ENCODE measurements around the gene FKBP1A.
A peak's percentile ranks its signal among the peaks of the same experiment; 100 is the strongest.

The FKBP1A gene

GRCh38 chr20:1322511-1323245 lies 70.2 kb downstream of the FKBP1A start:
- Mint-ChIP-seq H3K4me1 (peaks cover 13% of the 10 kb centered on the region), H3K36me3 (ENCODE audit: low read depth) (no peaks in the 10 kb centered on the region), H3K27me3 (no peaks in the 10 kb centered on the region), H3K27ac (peak overlapping the region; percentile 17), H3K4me3 (no peak overlapping the region), H3K9me3 (no peaks in the 10 kb centered on the region)
- ATAC-seq (no peak), DNase-seq (no peak)

- H3K4me1 Mint-ChIP-seq: peaks cover 15% of the 10 kb centered on the region
- no peak for ATAC-seq
These were observed 71.3 kb downstream of the FKBP1A start for GRCh38 chr20:1321654-1321939.

GRCh38 chr20:1320902-1321653 lies 71.8 kb downstream of the FKBP1A start:
- no peaks in the 10 kb centered on the region for H3K27me3 Mint-ChIP-seq

More at GRCh38 chr20:1321654-1321939, 71.3 kb downstream of the FKBP1A start:
- Mint-ChIP-seq H3K4me3 (no peak overlapping the region), H3K9me3 (no peaks in the 10 kb centered on the region), H3K27ac (no peak overlapping the region), H3K27me3 (no peaks in the 10 kb centered on the region), H3K36me3 (ENCODE audit: low read depth) (no peaks in the 10 kb centered on the region)
- DNase-seq: no peak

GRCh38 chr20:1320016-1320415 lies 72.8 kb downstream of the FKBP1A start:
- H3K27ac Mint-ChIP-seq: no peak overlapping the region
- no peak for ATAC-seq
- no peaks in the 10 kb centered on the region for H3K9me3 Mint-ChIP-seq
- DNase-seq: no peak
- H3K36me3 Mint-ChIP-seq (ENCODE audit: low read depth): no peaks in the 10 kb centered on the region
- H3K4me1 Mint-ChIP-seq: peaks cover 15% of the 10 kb centered on the region
- H3K4me3 Mint-ChIP-seq: no peak overlapping the region
- H3K27me3 Mint-ChIP-seq: no peaks in the 10 kb centered on the region

More at GRCh38 chr20:1320902-1321653, 71.8 kb downstream of the FKBP1A start:
- no peaks in the 10 kb centered on the region for H3K9me3 Mint-ChIP-seq
- ATAC-seq (no peak), DNase-seq (no peak)
- no peaks in the 10 kb centered on the region for H3K36me3 Mint-ChIP-seq (ENCODE audit: low read depth)
- H3K27ac Mint-ChIP-seq: no peak overlapping the region
- no peak overlapping the region for H3K4me3 Mint-ChIP-seq
- H3K4me1 Mint-ChIP-seq: peaks cover 15% of the 10 kb centered on the region

- Mint-ChIP-seq H3K4me3 (no peak overlapping the region), H3K4me1 (peaks cover 15% of the 10 kb centered on the region), H3K27me3 (no peaks in the 10 kb centered on the region), H3K27ac (no peak overlapping the region), H3K36me3 (ENCODE audit: low read depth) (no peaks in the 10 kb centered on the region), H3K9me3 (no peaks in the 10 kb centered on the region)
- DNase-seq (no peak), ATAC-seq (no peak)
These were observed 73.4 kb downstream of the FKBP1A start for GRCh38 chr20:1319462-1319861.

GRCh38 chr20:1319051-1319450 lies 73.8 kb downstream of the FKBP1A start:
- Mint-ChIP-seq H3K27ac (no peak overlapping the region), H3K4me3 (no peak overlapping the region), H3K9me3 (no peaks in the 10 kb centered on the region), H3K27me3 (no peaks in the 10 kb centered on the region), H3K36me3 (ENCODE audit: low read depth) (no peaks in the 10 kb centered on the region), H3K4me1 (peaks cover 15% of the 10 kb centered on the region)
- ATAC-seq (no peak), DNase-seq (no peak)
